Mesodermal cell (in vitro differentiated cells): Measurements from ENCODE around the gene GSN.

Source experiments
- H3K27ac ChIP-seq: 2 replicates; pipeline ENCODE4 v1.7.0; 2013; ENCODE audit warnings: mild to moderate bottlenecking, low read depth, low read length, moderate library complexity; ENCODE audit not compliant: severe bottlenecking
- H3K36me3 ChIP-seq: 2 replicates; pipeline ENCODE4 v1.7.1; 2013; ENCODE audit warnings: mild to moderate bottlenecking, low read length, moderate library complexity; ENCODE audit not compliant: control insufficient read depth, insufficient read depth
- H3K4me1 ChIP-seq: one replicate; pipeline ENCODE4 v1.7.1; 2013; ENCODE audit warnings: mild to moderate bottlenecking, low read length; ENCODE audit not compliant: insufficient read depth, control insufficient read depth, poor library complexity, severe bottlenecking
- H3K4me3 ChIP-seq: 2 replicates; pipeline ENCODE4 v1.7.0; 2013; ENCODE audit warnings: low read length, control low read depth, mild to moderate bottlenecking; ENCODE audit not compliant: insufficient read depth, poor library complexity, severe bottlenecking; ENCODE audit errors: extremely low read depth
- H3K9me3 ChIP-seq: 2 replicates; pipeline ENCODE4 v1.7.1; 2013; ENCODE audit warnings: mild to moderate bottlenecking, low read length, moderate library complexity; ENCODE audit not compliant: control insufficient read depth
- WGBS, 2 experiments: methylation state at CpG; one replicate each; pipeline ENCODE4 v1.1.5; 2013; ENCODE audit warnings: missing lambda C conversion rate in 2 of 2; ENCODE audit not compliant: insufficient coverage in 2 of 2; 5-methylcytosine and 5-hydroxymethylcytosine counted together

GSN gene

GRCh38 chr9:121246821-121247561 lies 21.0 kb upstream of the GSN start:
- no peaks in the 10 kb centered on the region for H3K9me3 ChIP-seq
- no peak overlapping the region for H3K27ac ChIP-seq
- WGBS, 2 experiments, result 89 to 95% methylated on average over 8 to 9 of the region's 12 CpGs
- no peaks in the 10 kb centered on the region for H3K36me3 ChIP-seq
- no peak overlapping the region for H3K4me3 ChIP-seq
- peaks cover 3% of the 10 kb centered on the region for H3K4me1 ChIP-seq

GRCh38 chr9:121249563-121249962 lies 18.4 kb upstream of the GSN start:
- Histone ChIP-seq H3K36me3 (no peaks in the 10 kb centered on the region), H3K9me3 (no peaks in the 10 kb centered on the region), H3K4me1 (peaks cover 3% of the 10 kb centered on the region), H3K27ac (no peak overlapping the region), H3K4me3 (no peak overlapping the region)
- WGBS, 2 experiments, result 87% methylated on average over 3 of the region's 3 CpGs

- no peaks in the 10 kb centered on the region for H3K9me3 ChIP-seq
- H3K4me3 ChIP-seq, result no peak overlapping the region
- no peaks in the 10 kb centered on the region for H3K36me3 ChIP-seq
- WGBS, 2 experiments, result 93 to 95% methylated on average over 4 of the region's 5 CpGs
- no peak overlapping the region for H3K27ac ChIP-seq
- H3K4me1 ChIP-seq, result peaks cover under 1% of the 10 kb centered on the region
These were observed 15.7 kb upstream of the GSN start for GRCh38 chr9:121252104-121252851.

GRCh38 chr9:121253162-121253561 lies 14.8 kb upstream of the GSN start:
- no peaks in the 10 kb centered on the region for H3K36me3 ChIP-seq
- no peak overlapping the region for H3K4me3 ChIP-seq
- H3K9me3 ChIP-seq, result no peaks in the 10 kb centered on the region
- H3K4me1 ChIP-seq, result no peaks in the 10 kb centered on the region
- 70 to 100% methylated on average over 2 of the region's 2 CpGs for WGBS, 2 experiments
- no peak overlapping the region for H3K27ac ChIP-seq

- Histone ChIP-seq H3K36me3 (no peaks in the 10 kb centered on the region), H3K4me3 (no peak overlapping the region), H3K9me3 (no peaks in the 10 kb centered on the region), H3K4me1 (no peaks in the 10 kb centered on the region), H3K27ac (no peak overlapping the region)
- 37 to 48% methylated on average over 3 to 4 of the region's 6 CpGs for WGBS, 2 experiments
These were observed 14.0 kb upstream of the GSN start for GRCh38 chr9:121253821-121254501.

GRCh38 chr9:121259498-121259897 lies 8.5 kb upstream of the GSN start:
- Histone ChIP-seq H3K36me3 (no peaks in the 10 kb centered on the region), H3K27ac (no peak overlapping the region)
- WGBS, 2 experiments, result 70 to 87% methylated on average over 3 to 4 of the region's 4 CpGs

GRCh38 chr9:121259935-121260334 lies 8.0 kb upstream of the GSN start:
- WGBS, 2 experiments, result 85 to 87% methylated on average over 5 of the region's 5 CpGs
- Histone ChIP-seq H3K4me1 (peaks cover 23% of the 10 kb centered on the region), H3K36me3 (no peaks in the 10 kb centered on the region), H3K9me3 (no peaks in the 10 kb centered on the region), H3K4me3 (no peak overlapping the region), H3K27ac (no peak overlapping the region)

More at GRCh38 chr9:121259498-121259897, 8.5 kb upstream of the GSN start:
- no peaks in the 10 kb centered on the region for H3K9me3 ChIP-seq
- H3K4me3 ChIP-seq, result no peak overlapping the region
- H3K4me1 ChIP-seq, result peaks cover 23% of the 10 kb centered on the region

- Histone ChIP-seq H3K4me1 (peaks cover 23% of the 10 kb centered on the region), H3K9me3 (no peaks in the 10 kb centered on the region), H3K27ac (peak overlapping the region; percentile 64), H3K4me3 (no peak overlapping the region), H3K36me3 (no peaks in the 10 kb centered on the region)
- WGBS, 2 experiments, result 46 to 48% methylated on average over 4 of the region's 6 CpGs
These were observed 7.4 kb upstream of the GSN start for GRCh38 chr9:121260457-121261106.

GRCh38 chr9:121261107-121261460 lies 6.9 kb upstream of the GSN start:
- WGBS, 2 experiments, result 0 to 24% methylated on average over 2 to 4 of the region's 4 CpGs
- H3K36me3 ChIP-seq, result no peaks in the 10 kb centered on the region

GRCh38 chr9:121261755-121262154 lies 6.2 kb upstream of the GSN start:
- Histone ChIP-seq H3K36me3 (no peaks in the 10 kb centered on the region), H3K4me1 (peaks cover 23% of the 10 kb centered on the region), H3K27ac (no peak overlapping the region), H3K9me3 (no peaks in the 10 kb centered on the region), H3K4me3 (no peak overlapping the region)
- no CpG with 5 or more reads among the region's 1 CpG for WGBS, 2 experiments

More at GRCh38 chr9:121261107-121261460, 6.9 kb upstream of the GSN start:
- Histone ChIP-seq H3K4me3 (no peak overlapping the region), H3K27ac (peak overlapping the region; percentile 64), H3K9me3 (no peaks in the 10 kb centered on the region), H3K4me1 (peaks cover 23% of the 10 kb centered on the region)
